B cell (primary cell): ENCODE results near the gene SEPTIN2.

Source experiments
- EZH2 ChIP-seq: IDR thresholded peaks from 2 replicates; pipeline ENCODE4 v1.6.1; 2012; ENCODE audit warnings: borderline replicate concordance, low read depth, mild to moderate bottlenecking, moderate library complexity, low read length; ENCODE audit not compliant: insufficient read depth, poor library complexity, severe bottlenecking
- TF ChIP-seq, protein P1 (sequence below): fragments of 200-600 bp; IDR thresholded peaks from one replicate; pipeline ENCODE4 v1.8.0; 2022; ENCODE audit warnings: antibody characterized with exemption, mild to moderate bottlenecking

- TF ChIP-seq, protein P1, sequence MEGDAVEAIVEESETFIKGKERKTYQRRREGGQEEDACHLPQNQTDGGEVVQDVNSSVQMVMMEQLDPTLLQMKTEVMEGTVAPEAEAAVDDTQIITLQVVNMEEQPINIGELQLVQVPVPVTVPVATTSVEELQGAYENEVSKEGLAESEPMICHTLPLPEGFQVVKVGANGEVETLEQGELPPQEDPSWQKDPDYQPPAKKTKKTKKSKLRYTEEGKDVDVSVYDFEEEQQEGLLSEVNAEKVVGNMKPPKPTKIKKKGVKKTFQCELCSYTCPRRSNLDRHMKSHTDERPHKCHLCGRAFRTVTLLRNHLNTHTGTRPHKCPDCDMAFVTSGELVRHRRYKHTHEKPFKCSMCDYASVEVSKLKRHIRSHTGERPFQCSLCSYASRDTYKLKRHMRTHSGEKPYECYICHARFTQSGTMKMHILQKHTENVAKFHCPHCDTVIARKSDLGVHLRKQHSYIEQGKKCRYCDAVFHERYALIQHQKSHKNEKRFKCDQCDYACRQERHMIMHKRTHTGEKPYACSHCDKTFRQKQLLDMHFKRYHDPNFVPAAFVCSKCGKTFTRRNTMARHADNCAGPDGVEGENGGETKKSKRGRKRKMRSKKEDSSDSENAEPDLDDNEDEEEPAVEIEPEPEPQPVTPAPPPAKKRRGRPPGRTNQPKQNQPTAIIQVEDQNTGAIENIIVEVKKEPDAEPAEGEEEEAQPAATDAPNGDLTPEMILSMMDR = no peak
- no peak for TF ChIP-seq EZH2
Observed at GRCh38 chr2:241270531-241270930, 45.2 kb upstream of the SEPTIN2 start.
